ENCODE data around the gene CIAPIN1.

CIAPIN1 gene

GRCh38 chr16:57409870-57410587, 37.2 kb downstream of the CIAPIN1 start:
- DNase-seq (ENCODE audit: low spot score), result no peak
- TF ChIP-seq, protein P1, sequence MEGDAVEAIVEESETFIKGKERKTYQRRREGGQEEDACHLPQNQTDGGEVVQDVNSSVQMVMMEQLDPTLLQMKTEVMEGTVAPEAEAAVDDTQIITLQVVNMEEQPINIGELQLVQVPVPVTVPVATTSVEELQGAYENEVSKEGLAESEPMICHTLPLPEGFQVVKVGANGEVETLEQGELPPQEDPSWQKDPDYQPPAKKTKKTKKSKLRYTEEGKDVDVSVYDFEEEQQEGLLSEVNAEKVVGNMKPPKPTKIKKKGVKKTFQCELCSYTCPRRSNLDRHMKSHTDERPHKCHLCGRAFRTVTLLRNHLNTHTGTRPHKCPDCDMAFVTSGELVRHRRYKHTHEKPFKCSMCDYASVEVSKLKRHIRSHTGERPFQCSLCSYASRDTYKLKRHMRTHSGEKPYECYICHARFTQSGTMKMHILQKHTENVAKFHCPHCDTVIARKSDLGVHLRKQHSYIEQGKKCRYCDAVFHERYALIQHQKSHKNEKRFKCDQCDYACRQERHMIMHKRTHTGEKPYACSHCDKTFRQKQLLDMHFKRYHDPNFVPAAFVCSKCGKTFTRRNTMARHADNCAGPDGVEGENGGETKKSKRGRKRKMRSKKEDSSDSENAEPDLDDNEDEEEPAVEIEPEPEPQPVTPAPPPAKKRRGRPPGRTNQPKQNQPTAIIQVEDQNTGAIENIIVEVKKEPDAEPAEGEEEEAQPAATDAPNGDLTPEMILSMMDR (IDR thresholded peaks at IDR 0.05; ENCODE audit: borderline replicate concordance, control extremely low read depth, extremely low read depth, insufficient read depth, missing control alignments), result no peak
- in situ Hi-C loops (cut with MboI; ENCODE audit: low sequenced_read_pairs, unreplicated experiment), result loop anchor here (25.0 kb wide), 1 partner anchor 323 kb away; the partner anchor contains the start of gene CPNE2

DNA sequence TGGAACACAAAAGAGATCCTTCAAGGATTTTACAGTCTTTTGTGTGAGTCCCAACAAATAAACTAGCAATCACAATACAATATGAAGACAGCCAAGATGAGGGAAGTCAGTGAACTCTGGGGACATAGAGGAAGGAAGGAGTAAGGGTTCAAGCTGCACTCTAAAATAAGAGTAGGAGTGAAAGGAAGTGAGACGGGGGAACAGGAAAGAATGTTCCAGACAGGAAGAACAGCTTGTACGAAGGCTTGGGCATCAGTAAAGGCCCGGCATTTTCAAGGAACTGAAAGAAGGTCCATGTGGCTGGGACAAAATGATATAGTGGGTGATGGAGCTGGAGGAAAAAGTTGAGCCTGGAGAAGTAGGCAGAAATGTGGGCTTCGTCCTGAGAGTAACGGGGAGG, 38.1 kb downstream of the CIAPIN1 start:
- TF ChIP-seq, protein P1 (IDR thresholded peaks at IDR 0.05; ENCODE audit: borderline replicate concordance, control extremely low read depth, extremely low read depth, insufficient read depth, missing control alignments), result no peak
- no peak for DNase-seq (ENCODE audit: low spot score)
- in situ Hi-C loops (cut with MboI; ENCODE audit: low sequenced_read_pairs, unreplicated experiment), result loop anchor here (25.0 kb wide), 1 partner anchor 322 kb away; the partner anchor contains the start of gene CPNE2

DNA sequence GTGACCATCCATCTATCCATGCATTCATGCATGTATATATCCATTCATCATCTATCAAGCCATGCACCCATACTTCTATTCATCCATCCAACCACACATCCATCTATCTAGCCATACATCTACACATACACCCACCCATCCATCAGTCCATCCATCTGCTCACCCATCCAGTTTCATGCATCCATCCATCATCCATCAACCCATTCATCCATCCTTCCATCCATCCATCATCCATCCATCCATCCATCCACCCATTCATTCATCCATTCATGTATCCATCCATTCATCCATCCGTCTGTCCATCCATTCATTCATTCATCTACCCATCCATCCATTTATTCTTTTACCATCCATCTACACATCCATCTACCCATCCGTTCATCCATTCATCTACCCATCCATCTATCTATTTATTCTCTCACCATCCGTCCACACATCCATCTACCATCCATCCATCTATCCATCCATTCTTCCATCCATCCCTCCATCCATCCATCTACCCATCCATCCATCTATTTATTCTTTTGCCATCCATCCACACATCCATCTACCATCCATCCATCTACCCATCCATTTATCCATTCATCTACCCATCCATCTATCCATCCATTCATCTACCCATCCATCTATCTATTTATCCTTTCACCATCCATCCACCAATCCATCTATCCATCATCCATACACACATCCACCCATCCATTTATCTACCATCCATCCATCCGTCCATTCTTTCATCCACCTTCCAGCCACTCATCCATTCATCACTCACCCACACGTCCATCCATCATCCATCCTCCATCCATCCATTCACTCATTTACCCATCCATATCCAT, 39.4 kb downstream of the CIAPIN1 start:
- TF ChIP-seq, protein P1 (IDR thresholded peaks at IDR 0.05; ENCODE audit: borderline replicate concordance, control extremely low read depth, extremely low read depth, insufficient read depth, missing control alignments), result no peak
- no peak for DNase-seq (ENCODE audit: low spot score)
- in situ Hi-C loops (cut with MboI; ENCODE audit: low sequenced_read_pairs, unreplicated experiment), result loop anchor here (25.0 kb wide), 1 partner anchor 320 kb away; the partner anchor contains the start of gene CPNE2

GRCh38 chr16:57406881-57407280, 40.3 kb downstream of the CIAPIN1 start:
- TF ChIP-seq, protein P1 (IDR thresholded peaks at IDR 0.05; ENCODE audit: borderline replicate concordance, control extremely low read depth, extremely low read depth, insufficient read depth, missing control alignments), result no peak
- DNase-seq (ENCODE audit: low spot score), result no peak
- in situ Hi-C loops (cut with MboI; ENCODE audit: low sequenced_read_pairs, unreplicated experiment), result loop anchor here (25.0 kb wide), 1 partner anchor 320 kb away; the partner anchor contains the start of gene CPNE2

DNA sequence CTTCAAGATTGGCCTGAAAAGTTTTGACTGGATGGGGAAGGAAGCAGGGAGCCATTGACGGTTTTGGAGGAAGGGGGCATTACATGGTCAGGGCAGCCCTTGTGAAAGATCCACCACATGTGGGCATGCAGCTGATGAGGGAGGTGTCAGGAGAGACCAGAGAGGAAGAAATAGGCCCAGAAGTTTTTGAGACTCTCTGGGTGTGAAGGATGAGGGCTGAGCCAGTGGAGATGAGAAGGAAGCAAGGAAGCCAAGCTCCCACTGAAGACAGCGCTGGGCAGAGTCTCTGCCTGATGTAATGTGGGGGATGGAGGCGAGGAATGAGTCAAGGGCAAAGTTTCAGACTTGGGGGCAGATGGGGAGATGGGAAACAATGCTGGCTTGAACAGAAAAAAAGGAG, 42.1 kb downstream of the CIAPIN1 start:
- TF ChIP-seq, protein P1 (IDR thresholded peaks at IDR 0.05; ENCODE audit: borderline replicate concordance, control extremely low read depth, extremely low read depth, insufficient read depth, missing control alignments), result no peak
- DNase-seq (ENCODE audit: low spot score), result no peak
- in situ Hi-C loops (cut with MboI; ENCODE audit: low sequenced_read_pairs, unreplicated experiment), result loop anchor here (25.0 kb wide), 1 partner anchor 318 kb away; the partner anchor contains the start of gene CPNE2

Data from GM13976 (cell line).